IPS-NIHi11 (cell line): ENCODE results near the gene COX5B.
A peak's percentile ranks its signal among the peaks of the same experiment; 100 is the strongest.
"Not testable (repeated sequence)": the region's sequence is repeated elsewhere in the genome, so short reads cannot be mapped to it uniquely, and the experiment has no call there.

Experiments
- DNase-seq: peaks from one replicate; pipeline ENCODE4 v3.0.0; 2012; ENCODE audit warnings: mixed read lengths, low spot score

Gene COX5B

DNA sequence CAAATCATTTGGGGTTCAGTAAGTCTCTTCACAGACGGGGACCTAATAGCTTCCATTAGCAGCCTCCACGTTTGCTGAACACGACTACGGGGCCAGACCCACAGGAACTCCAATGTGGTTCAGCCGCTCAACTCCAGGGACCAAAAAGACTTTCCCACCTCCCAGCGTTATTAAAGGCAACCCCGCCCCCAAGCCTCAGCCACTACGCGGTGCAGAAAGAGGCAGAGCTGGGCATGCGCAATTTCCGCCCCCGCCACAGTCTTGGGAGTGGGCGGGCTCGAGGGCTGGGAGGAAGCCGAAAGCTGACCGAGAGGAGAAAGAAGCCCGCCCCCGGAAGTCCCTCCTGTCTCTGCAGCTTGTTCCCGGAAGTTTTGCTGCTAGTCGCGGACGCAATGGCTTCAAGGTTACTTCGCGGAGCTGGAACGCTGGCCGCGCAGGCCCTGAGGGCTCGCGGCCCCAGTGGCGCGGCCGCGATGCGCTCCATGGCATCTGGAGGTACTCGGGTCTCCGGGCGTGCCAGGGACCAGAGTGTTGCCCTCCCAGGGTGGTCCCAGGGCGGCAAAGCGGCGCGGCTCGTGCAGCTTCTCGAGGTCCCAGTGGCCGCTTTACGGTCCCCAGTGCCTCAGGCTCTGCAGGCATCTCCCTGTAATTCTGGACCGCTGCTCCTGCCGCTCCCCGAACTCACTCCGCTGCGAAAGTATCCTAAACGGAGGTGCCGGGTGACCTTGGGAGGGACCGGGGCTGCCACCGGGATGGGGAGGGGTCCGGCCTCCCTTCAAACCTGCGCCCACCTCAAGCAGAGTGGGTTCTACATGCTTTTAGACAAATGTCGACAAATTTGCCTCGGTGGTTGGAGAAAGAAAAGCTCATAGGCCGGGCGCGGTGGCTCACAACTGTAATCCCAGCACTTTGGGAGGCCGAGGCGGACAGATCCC, at the start of gene COX5B:
COX5B (plus strand) TSS at position 368 of the 935 bp plus-strand sequence; CDS start at position 393, 25 bp downstream.
- DNase-seq: peak; percentile 99

DNA sequence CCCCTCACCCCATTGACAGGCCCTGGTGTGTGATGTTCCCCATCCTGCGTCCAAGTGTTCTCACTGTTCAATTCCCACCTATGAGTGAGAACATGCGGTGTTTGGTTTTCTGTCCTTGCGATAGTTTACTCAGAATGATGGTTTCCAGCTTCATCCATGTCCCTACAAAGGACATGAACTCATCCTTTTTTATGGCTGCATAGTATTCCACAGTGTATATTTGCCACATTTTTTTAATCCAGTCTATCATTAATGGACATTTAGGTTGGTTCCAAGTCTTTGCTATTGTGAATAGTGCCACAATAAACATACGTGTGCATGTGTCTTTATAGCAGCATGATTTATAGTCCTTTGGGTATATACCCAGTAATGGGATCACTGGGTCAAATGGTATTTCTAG, 49.7 kb upstream of the COX5B start:
- not testable (repeated sequence) for DNase-seq

- not testable (repeated sequence) for DNase-seq
These were observed 44.3 kb upstream of the COX5B start for GRCh38 chr2:97601537-97601936.

DNA sequence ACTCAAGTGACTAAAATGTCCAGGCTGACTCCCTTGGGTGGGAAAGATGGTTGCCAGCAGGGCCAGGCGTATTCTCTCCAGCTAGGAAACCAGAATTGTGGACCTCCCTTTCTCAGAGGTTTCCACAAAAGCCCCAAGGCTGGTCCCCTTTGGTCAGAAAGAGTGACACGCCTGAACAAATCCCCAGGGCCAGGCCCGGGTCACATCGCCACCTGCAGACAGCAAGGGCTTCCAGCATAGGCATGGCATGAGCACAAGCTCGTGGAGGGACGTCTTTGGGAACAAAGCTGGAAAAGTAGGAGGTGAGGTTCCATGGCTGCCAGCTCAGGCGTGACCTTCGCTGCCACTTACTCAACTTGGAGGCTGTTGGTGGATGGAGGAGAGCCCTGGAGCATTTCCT, 40.8 kb upstream of the COX5B start:
- not testable (repeated sequence) for DNase-seq

GRCh38 chr2:97605524-97606339, 40.1 kb upstream of the COX5B start:
- DNase-seq: not testable (repeated sequence)

DNA sequence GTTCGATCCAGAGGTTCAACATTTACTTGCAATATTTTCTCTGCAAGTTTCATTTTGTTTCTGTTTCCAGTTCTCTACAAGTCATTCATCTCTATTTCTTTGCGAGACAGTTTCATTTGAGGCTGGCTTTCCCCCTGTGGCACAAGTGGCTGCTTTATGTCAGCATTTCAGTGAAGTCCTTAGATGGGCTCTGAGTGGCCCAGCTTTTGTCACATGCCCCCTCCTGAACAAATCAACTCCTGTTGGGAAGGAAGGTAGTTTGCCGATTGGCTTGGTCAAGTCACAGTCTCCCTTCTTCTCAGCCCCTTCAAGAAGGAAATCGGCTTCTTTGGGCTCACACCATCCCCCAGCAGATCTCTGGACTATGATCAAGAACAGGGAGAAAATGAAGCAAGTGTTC, 37.1 kb upstream of the COX5B start:
- DNase-seq: not testable (repeated sequence)

DNA sequence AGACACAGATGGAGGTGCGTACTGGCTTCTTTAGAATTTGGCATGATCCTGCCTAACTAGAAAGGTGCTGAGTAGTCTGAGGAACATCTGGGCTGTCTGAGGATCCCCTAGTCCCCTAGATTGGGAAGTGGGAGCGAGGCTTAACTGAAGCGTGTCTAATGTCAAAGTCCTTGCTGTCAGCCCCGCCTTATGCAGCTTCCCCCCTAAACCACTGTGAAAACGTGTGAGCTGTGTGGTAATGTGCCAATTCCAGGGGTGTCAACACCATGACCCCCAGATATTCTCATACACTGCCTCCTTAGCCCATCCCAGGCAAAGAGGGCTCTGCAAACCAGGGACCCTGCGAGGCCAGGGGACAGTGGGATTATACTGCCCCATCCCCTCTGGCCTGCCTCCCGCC, 34.0 kb upstream of the COX5B start:
- DNase-seq: not testable (repeated sequence)

DNA sequence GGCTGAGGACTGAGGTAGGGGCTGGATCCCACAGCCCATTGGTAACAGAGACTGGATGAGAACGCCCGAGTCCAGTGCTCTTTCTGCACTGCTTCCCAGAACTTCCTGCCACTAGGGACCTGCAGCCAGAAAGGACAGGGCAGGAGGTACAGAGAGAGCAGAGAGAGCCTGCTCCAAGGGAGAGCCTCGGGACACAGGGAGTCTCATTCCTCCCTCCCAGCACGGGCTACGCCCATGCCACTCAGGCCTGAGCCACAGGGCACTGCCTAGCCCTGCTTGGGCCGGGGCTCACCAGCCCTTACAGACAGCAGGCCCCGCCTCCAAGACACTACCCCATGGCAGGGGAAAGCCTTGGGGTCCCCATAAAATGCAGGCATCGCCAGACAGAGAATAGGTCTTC, 30.1 kb upstream of the COX5B start:
- not testable (repeated sequence) for DNase-seq

DNA sequence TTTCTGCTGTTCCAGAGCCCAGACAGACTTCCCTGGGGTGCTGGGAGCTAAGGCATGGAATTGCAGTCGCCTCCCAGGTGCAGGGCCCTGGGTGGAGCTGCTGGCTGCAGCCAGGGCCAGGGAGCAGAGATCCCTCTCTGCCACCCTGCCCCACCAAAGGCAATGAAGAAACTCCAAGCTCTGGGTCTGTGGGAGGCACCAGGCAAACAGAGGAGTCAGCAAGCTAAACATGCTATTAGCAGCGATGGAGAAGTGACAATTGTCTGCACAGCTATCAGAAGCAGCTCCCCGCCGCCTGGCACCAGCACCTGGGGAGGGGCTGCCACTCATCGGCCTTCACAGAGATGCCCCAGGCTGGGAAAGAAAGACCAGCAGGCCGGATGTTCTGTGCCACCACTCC, 28.0 kb upstream of the COX5B start:
- DNase-seq: no peak

- not testable (repeated sequence) for DNase-seq
These were observed 26.7 kb upstream of the COX5B start for GRCh38 chr2:97618939-97619827.

GRCh38 chr2:97620492-97620891, 25.4 kb upstream of the COX5B start:
- not testable (repeated sequence) for DNase-seq

DNA sequence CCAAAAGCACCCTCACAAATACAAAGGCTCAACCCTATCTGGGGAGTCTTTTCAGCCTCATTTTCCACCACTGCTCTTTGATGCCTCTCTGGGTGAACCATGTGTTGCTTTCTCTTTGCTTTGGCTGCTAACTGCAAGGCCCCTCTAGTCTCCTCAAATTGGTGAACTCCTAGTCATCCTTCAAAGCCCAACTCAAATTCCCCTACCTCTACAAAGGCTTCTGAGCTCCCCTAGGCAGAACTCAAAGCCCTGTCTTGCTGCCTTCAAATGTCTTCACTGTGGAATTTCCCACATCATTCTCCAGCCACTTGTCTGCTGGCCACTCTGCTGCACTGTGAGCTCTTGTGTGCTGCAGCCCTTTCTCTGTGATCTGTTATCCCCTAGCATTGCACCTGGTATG, 22.9 kb upstream of the COX5B start:
- DNase-seq: not testable (repeated sequence)

DNA sequence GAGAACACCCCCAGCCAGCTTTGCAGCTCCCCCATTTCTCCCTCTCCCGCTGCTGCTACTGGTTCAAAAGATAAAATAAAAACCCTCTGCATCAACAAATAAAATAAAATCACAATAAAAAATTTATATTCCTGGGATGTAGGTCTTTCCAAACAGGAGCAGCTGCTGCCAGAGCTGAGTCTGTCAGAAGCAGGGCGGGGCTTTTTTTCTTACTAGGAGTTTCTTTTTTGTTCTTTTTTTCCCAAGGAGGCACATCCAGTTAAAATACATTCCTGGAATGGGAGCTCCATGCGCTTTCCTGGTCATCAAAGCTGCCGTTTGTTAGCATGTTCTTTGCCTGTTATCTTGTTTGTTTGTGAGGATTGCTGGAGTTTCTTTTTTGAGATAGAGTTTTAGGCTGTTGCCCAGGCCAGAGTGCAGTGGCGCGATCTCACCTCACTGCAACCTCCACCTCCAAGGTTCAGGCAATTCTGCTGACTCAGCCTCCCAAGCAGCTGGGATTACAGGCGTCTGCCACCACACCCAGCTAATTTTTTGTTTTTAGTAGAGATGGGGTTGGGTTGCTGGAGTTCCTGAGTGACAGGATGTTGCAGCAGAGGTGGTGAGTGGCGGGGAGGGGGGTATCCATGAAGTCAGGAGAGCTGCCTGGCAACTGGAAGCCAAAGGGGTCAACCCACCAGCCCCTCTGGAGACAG, 20.4 kb upstream of the COX5B start:
- DNase-seq: not testable (repeated sequence)

DNA sequence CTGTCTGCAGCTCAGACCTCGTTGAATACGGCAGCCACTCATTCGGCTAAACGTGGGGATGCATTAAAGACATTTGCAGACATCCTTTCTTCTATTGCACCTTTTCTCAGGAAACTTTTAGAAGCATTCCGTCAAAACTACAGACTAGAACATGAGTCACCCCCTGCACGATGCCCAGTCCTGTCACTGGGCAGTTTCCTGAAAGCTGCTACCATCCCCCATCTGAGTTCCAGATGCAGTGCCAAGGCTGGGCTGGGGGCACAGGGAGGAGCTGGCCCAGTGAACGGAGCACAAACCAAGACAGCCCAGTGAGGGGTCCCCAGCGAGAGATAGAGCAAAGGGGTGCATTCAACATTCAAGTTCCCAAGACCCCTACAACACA, 19.8 kb upstream of the COX5B start:
- DNase-seq: not testable (repeated sequence)

DNA sequence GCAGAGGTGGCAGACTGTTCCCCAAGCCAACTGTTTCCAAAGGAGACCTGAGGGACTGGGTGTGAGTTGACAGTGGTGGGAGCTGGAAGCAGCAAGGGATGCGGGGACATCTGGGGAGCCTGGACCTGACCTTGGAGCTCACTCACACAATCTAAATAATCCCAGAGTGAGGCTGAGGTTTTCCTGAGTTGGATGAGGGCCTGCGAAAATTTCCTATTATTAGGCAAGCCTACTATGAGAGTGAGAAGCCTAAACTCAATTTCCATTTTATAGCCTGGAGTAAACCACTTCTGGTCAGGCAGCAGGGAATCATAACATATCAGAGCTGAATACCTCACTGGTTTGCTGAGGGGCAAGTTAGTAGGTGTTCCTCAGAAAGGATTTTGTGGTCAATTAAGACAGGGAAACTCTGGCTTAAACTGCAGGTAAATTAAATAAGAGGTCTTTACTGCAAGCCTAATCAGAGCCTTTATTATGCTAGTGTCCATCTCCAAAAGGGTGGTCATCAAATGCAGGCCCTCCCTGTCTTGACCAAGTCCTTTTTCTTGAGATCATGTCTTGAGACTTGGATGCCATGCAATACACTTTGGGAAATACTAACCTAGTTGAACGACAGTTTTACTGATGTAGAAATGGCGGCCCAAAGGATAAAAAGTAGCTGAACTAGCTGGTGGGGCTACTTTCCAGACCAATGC, 1.7 kb upstream of the COX5B start:
- no peak for DNase-seq

DNA sequence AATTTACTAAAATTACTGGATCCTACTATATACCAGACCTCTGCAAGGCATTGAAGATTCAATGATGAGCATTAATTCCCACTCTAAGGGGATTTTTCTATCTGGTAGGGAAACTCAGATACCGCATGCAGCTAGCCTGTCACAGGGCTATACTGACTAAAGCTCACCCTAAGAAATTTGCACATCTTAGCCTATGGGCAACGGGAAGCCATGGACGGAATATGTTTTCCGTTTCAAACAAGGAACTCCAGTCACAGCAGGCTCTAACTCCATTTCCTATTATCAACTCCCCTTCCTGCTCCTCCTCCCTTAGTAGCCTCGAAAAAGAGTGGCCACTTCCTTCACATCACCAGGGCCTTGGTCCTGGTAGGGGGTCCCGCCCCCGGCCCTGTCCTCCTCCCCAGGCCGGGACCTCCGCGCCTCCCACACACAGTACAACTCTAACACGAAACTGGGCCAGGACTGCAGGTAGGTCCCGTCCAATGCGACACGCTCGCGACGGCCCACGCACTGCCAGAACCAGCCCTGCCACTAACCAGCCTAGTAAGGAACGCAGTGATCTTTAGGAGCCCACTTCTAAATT, 659 bp upstream of the COX5B start:
- peak; percentile 49 for DNase-seq

- no peak for DNase-seq
These were observed 1.1 kb downstream of the COX5B start for GRCh38 chr2:97646977-97647376.

GRCh38 chr2:97651114-97651513, 5.3 kb downstream of the COX5B start:
- DNase-seq: peak; percentile 2

- peak; percentile 1 for DNase-seq
These were observed 7.6 kb downstream of the COX5B start for GRCh38 chr2:97653473-97653872.

DNA sequence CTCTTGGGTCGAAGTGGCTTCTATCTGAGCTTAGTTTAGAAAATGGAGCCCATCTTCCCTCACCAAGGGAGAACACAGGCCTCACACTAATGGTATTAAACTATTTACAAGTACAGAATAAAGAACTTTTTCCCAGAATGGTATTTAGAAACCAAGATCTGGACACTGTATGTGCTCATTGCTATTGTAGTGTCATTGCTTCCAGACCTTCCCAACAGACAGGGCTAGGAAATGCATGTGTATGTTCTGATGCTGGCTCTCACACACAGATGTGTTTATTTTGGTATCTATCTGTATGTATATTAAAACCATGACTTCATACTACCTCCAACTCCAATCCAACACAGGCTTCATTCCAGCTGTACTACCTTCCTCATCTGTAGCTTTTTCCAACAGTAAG, 8.0 kb downstream of the COX5B start:
- no peak for DNase-seq
